Cardiac fibroblast (primary cell): ENCODE data around the gene MON1A.

Source experiments
- DNase-seq, 2 donors: peaks; one replicate each; pipeline versions ENCODE4 v3.0.0 to v3.0.0-alpha.2; 2010; ENCODE audit warnings: low read depth in 2 of 2
- H3K4me3 ChIP-seq, 2 donors: replicated peaks in 1 of 2; 1 replicate in 1 of 2; 2 replicates in 1 of 2; pipeline ENCODE4 v1.5.1; 2011; ENCODE audit warnings: low read depth in 2 of 2, low read length in 2 of 2, mild to moderate bottlenecking in 2 of 2, moderate library complexity in 1 of 2
- TF ChIP-seq, protein P1 (sequence below): IDR thresholded peaks from one replicate; pipeline ENCODE4 v1.5.1; 2011; ENCODE audit warnings: low read depth, mild to moderate bottlenecking, low read length, inconsistent platforms

MON1A gene

DNA sequence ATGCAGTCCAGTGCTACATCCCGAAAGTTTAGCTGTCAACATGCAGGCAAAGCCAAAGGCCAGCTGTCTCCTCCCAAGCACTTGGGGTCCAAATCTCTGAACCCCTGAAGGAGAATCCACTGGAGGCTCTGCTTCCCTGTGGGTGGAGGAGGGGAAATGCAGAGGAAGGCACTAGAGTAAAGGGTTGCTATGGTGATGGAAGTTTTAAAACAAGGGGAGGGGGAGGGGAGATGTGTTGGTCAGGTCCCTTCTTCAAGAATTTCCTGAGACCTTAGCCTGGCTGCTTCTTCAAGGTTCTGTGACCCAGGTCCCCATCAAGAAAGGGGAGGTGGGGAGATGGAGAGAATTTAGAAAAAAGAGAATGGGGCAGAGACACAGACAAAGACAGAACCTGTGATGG, 62.2 kb downstream of the MON1A start:
- H3K4me3 ChIP-seq, result no peak overlapping the region
- DNase-seq, result no peak
- TF ChIP-seq, protein P1, sequence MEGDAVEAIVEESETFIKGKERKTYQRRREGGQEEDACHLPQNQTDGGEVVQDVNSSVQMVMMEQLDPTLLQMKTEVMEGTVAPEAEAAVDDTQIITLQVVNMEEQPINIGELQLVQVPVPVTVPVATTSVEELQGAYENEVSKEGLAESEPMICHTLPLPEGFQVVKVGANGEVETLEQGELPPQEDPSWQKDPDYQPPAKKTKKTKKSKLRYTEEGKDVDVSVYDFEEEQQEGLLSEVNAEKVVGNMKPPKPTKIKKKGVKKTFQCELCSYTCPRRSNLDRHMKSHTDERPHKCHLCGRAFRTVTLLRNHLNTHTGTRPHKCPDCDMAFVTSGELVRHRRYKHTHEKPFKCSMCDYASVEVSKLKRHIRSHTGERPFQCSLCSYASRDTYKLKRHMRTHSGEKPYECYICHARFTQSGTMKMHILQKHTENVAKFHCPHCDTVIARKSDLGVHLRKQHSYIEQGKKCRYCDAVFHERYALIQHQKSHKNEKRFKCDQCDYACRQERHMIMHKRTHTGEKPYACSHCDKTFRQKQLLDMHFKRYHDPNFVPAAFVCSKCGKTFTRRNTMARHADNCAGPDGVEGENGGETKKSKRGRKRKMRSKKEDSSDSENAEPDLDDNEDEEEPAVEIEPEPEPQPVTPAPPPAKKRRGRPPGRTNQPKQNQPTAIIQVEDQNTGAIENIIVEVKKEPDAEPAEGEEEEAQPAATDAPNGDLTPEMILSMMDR, result no peak

DNA sequence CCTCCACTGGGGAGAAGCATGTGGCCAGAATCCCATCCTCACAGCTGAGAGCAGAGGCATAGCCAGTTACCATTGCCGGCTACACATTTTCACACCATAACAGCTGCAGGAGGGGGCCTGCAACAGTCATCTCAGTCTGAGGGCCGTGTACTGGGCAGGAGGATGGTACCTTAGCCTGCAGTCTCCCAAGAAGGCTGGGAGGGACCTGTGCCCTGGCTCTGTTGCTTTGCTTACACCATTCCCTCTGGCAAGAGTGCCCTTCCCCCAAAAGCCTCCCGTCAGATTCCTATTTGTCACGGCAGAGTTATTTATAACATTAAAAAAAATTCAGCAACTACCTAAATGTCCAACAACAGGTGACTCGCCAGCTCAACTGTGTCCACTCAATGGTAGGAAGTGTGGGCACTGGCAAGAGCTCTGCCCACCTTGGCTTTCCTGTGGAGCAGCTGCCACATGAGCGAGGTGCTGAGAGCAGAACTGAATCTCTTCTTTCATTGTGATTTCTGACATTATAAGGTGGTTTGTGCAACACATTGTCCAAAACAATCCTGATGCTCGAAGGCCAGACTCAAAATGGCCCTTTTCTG, 64.3 kb downstream of the MON1A start:
- no peak for DNase-seq
- TF ChIP-seq, protein P1, result no peak
- no peak overlapping the region for H3K4me3 ChIP-seq

DNA sequence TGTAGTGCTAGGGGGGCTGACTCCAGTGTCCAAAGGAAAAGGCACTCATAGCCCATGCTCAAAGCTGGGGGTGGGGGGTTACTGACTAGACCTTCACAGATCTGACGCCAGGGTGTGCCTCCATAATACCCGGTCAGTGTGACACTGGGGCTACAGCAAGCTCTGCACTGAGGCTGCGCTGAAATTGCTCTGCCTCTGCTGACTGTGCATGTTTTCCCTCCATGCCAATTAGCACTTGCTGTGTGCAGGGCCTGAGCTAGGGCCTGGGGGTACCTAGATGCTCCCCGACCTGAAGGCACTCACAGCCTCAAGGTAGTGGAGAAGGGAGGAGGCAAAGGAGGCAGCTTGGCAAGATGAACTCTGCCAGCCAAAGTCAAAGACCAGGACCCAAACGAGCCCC, 65.1 kb downstream of the MON1A start:
- H3K4me3 ChIP-seq, result no peak overlapping the region
- TF ChIP-seq, protein P1, result no peak
- no peak for DNase-seq

DNA sequence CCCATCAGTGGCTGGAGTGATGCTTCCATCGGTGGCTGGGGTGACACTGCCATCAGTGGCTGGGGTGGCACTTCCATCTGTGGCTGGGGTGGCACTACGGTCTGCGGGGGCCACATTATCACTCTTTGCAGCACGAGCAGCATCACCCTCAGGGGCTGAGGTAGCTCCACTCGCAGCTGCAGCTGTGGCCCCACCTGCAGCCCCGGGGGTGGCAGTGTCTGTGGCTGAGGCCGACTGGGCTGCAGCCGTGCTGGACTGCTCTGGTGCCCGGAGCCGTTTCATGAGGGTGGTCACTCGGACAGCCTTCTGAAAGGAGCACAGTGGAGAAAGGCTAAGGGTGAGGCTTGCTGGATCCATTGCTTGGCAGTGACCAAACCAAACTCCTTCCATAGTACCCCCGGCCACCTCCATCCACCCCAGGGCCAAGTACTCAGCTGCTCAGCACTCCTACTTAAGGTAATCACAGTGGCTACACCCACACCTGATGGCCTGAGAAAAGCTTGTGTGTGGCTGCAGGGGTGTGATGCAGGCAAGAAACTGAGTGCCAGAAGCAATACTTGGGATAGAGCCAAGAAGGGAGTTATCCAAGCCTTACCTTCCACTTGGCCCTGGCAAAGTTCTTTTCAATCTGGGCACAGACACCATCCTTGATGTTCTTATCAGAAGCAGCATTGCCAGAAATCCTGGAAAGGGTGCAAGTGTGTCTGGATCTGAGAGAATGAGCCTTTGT, 69.9 kb downstream of the MON1A start:
- DNase-seq, result no peak
- TF ChIP-seq, protein P1, result no peak
- H3K4me3 ChIP-seq, result no peak overlapping the region
